CMK (cell line): ENCODE measurements around the gene RGR.

Source experiments
- DNase-seq: peaks from one replicate; pipeline ENCODE4 v3.0.0-alpha.2; 2010; ENCODE audit warnings: low read depth

RGR gene

DNA sequence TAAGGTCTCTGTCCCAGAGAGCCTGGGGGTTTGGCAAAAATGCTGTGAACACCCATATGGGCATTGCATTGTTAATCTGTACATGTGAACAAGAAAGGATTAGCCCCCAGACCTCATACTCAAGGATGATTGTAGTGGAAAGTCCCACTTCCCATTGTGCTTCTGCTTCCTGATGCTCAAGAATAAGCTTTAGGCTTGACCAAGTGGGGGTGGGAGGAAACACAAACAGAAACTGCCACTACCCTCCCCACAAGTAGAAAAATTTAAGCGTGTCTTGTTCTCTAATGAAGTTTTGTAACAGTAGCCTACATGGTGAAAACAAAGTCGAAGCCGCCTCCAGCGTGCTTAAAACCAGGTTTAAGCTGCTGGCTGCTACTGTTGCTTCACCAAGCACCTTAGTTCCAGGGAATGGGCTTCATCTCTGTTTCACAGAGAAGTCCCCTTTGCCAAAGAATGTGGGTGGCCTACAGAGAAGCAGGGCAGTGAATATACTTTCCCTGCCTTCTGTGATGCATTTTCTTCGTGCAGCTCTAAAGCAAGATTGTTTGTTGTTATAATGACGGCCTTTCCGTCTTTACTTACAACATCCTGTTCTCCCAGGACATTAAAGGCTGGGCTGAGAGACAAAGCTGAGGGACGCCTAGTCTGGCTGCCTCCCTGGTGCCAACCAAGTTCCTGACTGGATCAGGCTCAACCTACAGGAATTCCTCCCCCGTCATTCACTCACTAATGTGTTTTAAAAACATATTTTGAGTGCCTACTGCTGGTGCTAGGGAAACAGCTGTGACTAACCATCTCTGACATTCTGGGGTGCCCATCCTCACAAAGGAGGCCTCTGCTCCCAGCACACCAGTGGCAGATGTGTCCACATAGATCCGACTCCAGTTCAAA, 51.5 kb downstream of the RGR start:
- no peak for DNase-seq

DNA sequence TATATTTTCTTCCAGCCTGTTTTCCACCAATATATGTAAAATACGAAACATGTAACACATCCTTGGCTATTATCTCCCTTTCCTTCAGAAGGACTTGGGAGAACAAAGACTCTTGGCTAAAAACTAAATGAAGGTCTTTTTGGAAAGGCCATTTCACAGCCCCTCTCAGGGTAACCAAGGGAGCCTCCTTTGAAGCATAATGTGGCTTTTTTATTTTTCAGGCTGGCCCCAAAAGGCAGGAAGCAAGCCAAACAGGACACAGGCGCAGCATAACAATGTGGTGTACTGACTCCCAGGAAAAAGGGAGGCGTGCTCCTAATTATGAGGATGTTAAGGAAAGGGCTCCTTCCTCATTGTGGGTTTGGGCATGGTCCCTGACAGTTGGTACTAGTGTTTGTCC, 53.2 kb downstream of the RGR start:
- no peak for DNase-seq

DNA sequence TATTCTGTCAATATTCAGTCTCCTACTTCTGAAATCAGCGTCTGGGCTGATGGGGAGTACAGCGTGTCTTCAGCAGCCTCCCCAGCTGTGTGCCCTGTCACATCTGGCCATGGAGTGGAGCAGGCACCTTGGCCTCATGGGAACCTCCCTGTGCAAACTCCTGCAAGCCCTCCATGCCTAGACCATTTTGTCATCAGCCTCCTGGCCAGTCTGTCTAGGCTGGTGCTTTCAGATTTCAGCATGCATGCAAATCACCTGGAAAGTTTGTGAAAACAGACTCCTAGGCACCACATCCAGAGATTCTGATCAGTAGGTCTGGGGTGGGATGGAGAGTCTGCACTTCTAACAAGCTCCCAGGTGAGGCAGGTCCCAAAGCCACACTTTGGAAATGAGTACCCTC, 57.4 kb downstream of the RGR start:
- DNase-seq: no peak

DNA sequence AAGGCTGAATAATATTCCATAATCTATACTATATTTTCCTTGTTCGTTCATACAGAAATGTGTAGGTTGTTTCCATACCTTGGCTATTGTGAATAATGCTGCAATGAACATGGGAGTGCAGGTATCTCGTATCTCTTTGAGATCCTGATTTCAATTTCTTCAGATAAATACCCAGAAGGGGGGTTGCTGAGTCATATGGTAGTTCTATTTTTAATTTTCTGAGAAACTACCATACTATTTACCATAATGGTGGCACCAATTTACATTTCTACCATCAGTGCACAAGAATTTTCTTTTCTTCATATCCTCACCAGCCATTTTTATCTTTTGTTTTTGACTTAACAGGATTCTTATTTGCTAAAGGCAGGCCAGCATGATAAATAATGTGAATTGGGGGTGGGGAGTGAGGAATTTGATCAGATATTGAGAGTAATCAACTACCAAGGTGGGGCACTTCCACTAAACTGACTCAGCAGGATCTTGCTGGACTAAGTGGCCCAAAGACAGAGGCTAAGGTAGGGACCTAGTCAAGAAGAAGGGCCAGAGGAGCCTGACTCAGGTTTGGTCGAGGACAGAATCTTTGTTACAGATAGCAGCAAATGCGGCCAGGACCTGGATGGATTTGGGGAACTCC, 62.0 kb downstream of the RGR start:
- no peak for DNase-seq

DNA sequence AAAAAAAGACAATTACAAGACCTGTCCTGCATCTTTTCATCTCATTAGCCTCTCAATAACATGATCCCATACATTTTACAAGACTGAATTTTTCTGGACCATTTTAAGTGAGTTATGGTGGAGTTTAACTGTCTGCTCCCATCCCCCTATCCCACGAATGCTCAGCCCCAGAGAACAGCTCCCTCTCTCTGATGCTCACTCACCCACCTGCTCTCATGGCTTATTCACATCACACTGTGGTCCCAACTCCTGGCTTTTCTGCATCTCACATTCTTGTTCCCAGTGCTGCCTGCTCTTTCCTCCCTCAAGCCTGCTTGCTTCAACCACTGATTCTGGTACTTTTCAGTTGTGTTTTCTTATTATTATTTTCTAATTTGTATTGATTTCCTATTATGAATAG, 63.2 kb downstream of the RGR start:
- DNase-seq: no peak

DNA sequence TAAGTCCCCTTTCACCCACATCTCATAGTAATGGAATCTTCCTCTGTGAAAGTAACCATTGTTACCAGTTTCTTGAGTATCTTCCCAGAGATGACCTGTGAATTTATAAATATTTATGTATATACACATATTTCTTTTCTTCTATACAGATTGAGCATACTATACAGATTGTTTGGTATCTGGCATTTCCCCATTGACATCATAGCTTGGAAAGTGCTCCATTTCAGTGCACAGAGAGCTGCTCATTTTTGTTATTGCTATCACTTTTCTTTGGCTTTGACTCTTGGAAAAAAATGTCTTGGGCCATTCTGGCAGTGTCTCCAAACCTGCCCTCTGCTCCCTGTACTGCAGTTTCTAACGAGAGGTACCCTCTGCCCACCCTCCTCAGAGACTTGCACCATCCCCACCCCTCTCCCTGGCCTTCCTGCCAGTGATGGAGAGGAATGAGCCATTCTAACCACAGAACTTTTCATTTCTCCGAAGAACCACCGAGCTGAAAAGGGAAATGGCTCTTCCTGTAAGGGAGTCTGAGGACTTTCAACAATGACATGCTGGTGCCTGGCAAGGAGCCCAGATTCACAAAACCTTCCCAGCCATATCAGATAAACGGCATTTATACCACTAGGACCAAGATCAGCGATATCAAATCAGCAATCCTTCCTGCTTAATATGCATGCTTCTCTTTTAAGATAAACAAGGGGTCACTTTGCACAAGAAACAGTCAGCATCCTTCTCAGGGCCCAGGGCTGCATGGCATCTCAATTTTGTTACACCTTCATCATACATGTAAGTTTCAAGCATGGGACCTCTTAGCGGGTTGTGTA, 63.8 kb downstream of the RGR start:
- peak; percentile 62 for DNase-seq
